MM.1S (cell line): Measurements from ENCODE around the gene COL6A3.

Experiments
- DNase-seq: peaks from one replicate; pipeline ENCODE4 v3.0.0-alpha.2; 2015
- H2AFZ ChIP-seq: fragments of 300-600 bp; sonication (generic); 2 replicates; pipeline ENCODE4 v1.6.0; 2016; ENCODE audit warnings: antibody characterized with exemption, low read length
- H3F3A ChIP-seq: fragments of 300-600 bp; sonication (generic); 2 replicates; pipeline ENCODE4 v1.6.1; 2016; ENCODE audit warnings: mild to moderate bottlenecking, antibody characterized with exemption, low read length, moderate library complexity, mixed read lengths; ENCODE audit not compliant: insufficient read depth
- H3K27ac ChIP-seq: fragments of 300-600 bp; sonication (generic); 2 replicates; pipeline ENCODE4 v1.5.1; 2016; ENCODE audit warnings: mild to moderate bottlenecking, low read length
- H3K27me3 ChIP-seq: fragments of 300-600 bp; sonication (generic); replicated peaks from 2 replicates; pipeline ENCODE4 v1.6.0; 2016; ENCODE audit warnings: low read length; ENCODE audit not compliant: insufficient read depth
- H3K36me3 ChIP-seq: fragments of 300-600 bp; sonication (generic); replicated peaks from 2 replicates; pipeline ENCODE4 v1.6.1; 2016; ENCODE audit warnings: mild to moderate bottlenecking, low read length, mixed read lengths; ENCODE audit not compliant: insufficient read depth
- H3K4me1 ChIP-seq: fragments of 300-600 bp; sonication (generic); 2 replicates; pipeline ENCODE4 v1.6.1; 2016; ENCODE audit warnings: low read length, mixed read lengths
- H3K4me2 ChIP-seq: fragments of 300-600 bp; sonication (generic); 2 replicates; pipeline ENCODE4 v1.6.0; 2016; ENCODE audit warnings: low read depth, low read length
- H3K4me3 ChIP-seq: fragments of 300-600 bp; sonication (generic); 2 replicates; pipeline ENCODE4 v1.5.1; 2016; ENCODE audit warnings: low read length, mixed read lengths
- H3K79me2 ChIP-seq: fragments of 300-600 bp; sonication (generic); 2 replicates; pipeline ENCODE4 v1.6.1; 2016; ENCODE audit warnings: mixed run types, low read length, mixed read lengths
- H3K9ac ChIP-seq: fragments of 300-600 bp; sonication (generic); 2 replicates; pipeline ENCODE4 v1.6.1; 2016; ENCODE audit warnings: low read length, mixed read lengths
- H3K9me2 ChIP-seq: fragments of 300-600 bp; sonication (generic); replicated peaks from 2 replicates; pipeline ENCODE4 v1.6.1; 2016; ENCODE audit warnings: mild to moderate bottlenecking, low read length, mixed read lengths; ENCODE audit not compliant: insufficient read depth
- H3K9me3 ChIP-seq: fragments of 300-600 bp; sonication (generic); replicated peaks from 2 replicates; pipeline ENCODE4 v1.6.1; 2016; ENCODE audit warnings: mild to moderate bottlenecking, low read length, mixed read lengths; ENCODE audit not compliant: insufficient read depth
- H4K20me1 ChIP-seq: fragments of 300-600 bp; sonication (generic); 2 replicates; pipeline ENCODE4 v1.6.1; 2016; ENCODE audit warnings: mild to moderate bottlenecking, low read length, moderate library complexity, mixed read lengths; ENCODE audit not compliant: insufficient read depth
- EZH2 ChIP-seq: fragments of 300-600 bp; sonication (generic); optimal IDR thresholded peaks from 2 replicates; pipeline ENCODE3; 2017; ENCODE audit warnings: low read depth, mild to moderate bottlenecking, antibody characterized with exemption, low read length, mixed read lengths
- EZH2phosphoT487 ChIP-seq: fragments of 300-600 bp; sonication (generic); IDR thresholded peaks from 2 replicates; pipeline ENCODE4 v1.6.1; 2018; ENCODE audit warnings: antibody characterized with exemption, low read length
- TF ChIP-seq, protein P1 (sequence below): fragments of 300-600 bp; sonication (generic); IDR thresholded peaks from 2 replicates; pipeline ENCODE4 v1.5.1; 2016; ENCODE audit warnings: antibody characterized with exemption, low read length, mixed read lengths

The COL6A3 gene

DNA sequence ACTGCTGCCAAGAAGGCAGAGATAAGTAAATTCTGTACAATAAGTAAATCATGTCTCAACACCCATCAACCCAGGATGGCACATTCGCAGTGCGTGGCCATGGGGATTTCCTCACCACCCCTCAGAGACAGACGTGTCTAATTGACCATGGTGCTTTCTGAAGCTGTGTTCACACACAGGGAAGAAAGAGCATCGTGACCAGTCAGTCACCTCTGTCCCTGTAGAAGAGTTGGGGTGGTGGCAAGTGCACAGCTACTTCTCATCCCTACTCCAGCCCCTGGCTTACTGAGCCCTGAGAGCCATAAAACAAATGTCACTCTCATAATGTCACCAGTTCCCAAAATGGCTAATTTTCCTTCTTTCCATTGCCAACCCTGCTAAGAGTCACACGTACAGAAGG is 41.8 kb upstream of the COL6A3 start:
- TF ChIP-seq EZH2phosphoT487 (no peak), EZH2 (no peak)
- TF ChIP-seq, protein P1, sequence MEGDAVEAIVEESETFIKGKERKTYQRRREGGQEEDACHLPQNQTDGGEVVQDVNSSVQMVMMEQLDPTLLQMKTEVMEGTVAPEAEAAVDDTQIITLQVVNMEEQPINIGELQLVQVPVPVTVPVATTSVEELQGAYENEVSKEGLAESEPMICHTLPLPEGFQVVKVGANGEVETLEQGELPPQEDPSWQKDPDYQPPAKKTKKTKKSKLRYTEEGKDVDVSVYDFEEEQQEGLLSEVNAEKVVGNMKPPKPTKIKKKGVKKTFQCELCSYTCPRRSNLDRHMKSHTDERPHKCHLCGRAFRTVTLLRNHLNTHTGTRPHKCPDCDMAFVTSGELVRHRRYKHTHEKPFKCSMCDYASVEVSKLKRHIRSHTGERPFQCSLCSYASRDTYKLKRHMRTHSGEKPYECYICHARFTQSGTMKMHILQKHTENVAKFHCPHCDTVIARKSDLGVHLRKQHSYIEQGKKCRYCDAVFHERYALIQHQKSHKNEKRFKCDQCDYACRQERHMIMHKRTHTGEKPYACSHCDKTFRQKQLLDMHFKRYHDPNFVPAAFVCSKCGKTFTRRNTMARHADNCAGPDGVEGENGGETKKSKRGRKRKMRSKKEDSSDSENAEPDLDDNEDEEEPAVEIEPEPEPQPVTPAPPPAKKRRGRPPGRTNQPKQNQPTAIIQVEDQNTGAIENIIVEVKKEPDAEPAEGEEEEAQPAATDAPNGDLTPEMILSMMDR, result no peak
- H3K4me2 ChIP-seq, result no peak overlapping the region
- DNase-seq, result no peak
- H3K36me3 ChIP-seq, result no peaks in the 10 kb centered on the region
- no peaks in the 10 kb centered on the region for H3K9me2 ChIP-seq
- no peak overlapping the region for H3K27ac ChIP-seq
- no peaks in the 10 kb centered on the region for H3K9me3 ChIP-seq
- H3K9ac ChIP-seq, result no peak overlapping the region
- H3F3A ChIP-seq, result no peaks in the 10 kb centered on the region
- H3K4me3 ChIP-seq, result no peak overlapping the region
- H3K79me2 ChIP-seq, result no peaks in the 10 kb centered on the region
- H2AFZ ChIP-seq, result no peak overlapping the region
- no peaks in the 10 kb centered on the region for H4K20me1 ChIP-seq
- peaks cover 8% of the 10 kb centered on the region for H3K27me3 ChIP-seq
- H3K4me1 ChIP-seq, result no peaks in the 10 kb centered on the region

DNA sequence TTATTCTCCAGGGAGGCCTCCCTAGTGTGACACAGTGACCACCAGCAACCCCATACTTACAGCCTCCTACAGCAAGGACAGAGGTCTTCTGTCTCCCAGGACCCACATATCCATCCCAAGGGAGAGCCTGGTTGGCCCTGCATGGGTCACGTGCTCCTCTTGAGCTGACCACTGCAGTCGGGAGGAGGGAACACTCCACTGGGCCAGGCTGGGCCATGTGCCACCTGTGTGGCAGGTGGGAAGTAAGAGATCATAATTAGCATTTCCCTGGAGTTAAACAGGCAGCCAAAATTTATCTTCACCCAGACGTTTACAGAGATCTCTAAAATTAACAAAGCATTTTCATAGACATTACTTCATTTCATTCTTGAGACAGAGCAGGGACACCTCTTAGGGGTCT is 39.7 kb upstream of the COL6A3 start:
- no peak for DNase-seq
- Histone ChIP-seq H2AFZ (no peak overlapping the region), H3K4me1 (no peaks in the 10 kb centered on the region), H3K36me3 (no peaks in the 10 kb centered on the region), H3K4me2 (no peak overlapping the region), H4K20me1 (no peaks in the 10 kb centered on the region), H3K9ac (no peak overlapping the region), H3F3A (no peaks in the 10 kb centered on the region), H3K4me3 (no peak overlapping the region), H3K27ac (no peak overlapping the region), H3K9me2 (no peaks in the 10 kb centered on the region), H3K79me2 (no peaks in the 10 kb centered on the region), H3K9me3 (no peaks in the 10 kb centered on the region), H3K27me3 (peaks cover 10% of the 10 kb centered on the region)
- TF ChIP-seq EZH2phosphoT487 (no peak), EZH2 (no peak)
- TF ChIP-seq, protein P1, result no peak

DNA sequence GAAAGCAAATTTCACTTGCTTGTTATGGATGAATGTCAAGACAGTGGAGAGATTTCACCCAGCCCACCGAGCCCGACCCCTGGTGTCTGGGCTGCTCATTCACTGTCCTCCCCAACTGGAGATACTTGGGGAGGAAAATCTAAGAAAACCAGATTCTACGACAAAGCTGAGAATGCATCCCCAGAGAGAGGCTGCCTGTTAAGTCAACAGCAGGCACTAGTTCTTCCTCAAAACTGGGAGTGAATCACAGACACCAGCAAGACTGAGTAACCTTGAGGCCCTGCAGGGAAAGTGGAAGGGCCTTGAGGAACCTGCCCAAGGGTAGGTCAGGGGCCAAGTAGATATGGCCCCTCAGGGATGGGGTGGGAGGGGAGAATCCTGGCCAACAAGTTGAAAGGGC is 38.9 kb upstream of the COL6A3 start:
- H4K20me1 ChIP-seq, result no peaks in the 10 kb centered on the region
- TF ChIP-seq, protein P1, result no peak
- TF ChIP-seq EZH2 (no peak), EZH2phosphoT487 (no peak)
- no peak overlapping the region for H2AFZ ChIP-seq
- H3K4me3 ChIP-seq, result no peak overlapping the region
- H3K36me3 ChIP-seq, result no peaks in the 10 kb centered on the region
- no peaks in the 10 kb centered on the region for H3K9me3 ChIP-seq
- H3K79me2 ChIP-seq, result no peaks in the 10 kb centered on the region
- H3K9ac ChIP-seq, result no peak overlapping the region
- H3K4me1 ChIP-seq, result no peaks in the 10 kb centered on the region
- no peak for DNase-seq
- no peaks in the 10 kb centered on the region for H3K9me2 ChIP-seq
- peaks cover 10% of the 10 kb centered on the region for H3K27me3 ChIP-seq
- H3F3A ChIP-seq, result no peaks in the 10 kb centered on the region
- no peak overlapping the region for H3K4me2 ChIP-seq
- H3K27ac ChIP-seq, result no peak overlapping the region
